HepG2 (cell line): Measurements from ENCODE around the gene PARP11. TPM values are rescaled to one million over a fixed set of nuclear protein-coding genes. Genes with fewer than 3 reads are reported as not detected.
"Not testable (repeated sequence)": the region's sequence is repeated elsewhere in the genome, so short reads cannot be mapped to it uniquely, and the experiment has no call there.

ENCODE experiments used
- ATAC-seq: fragments of 200-7000 bp; cut with Tn5 transposase; 3 replicates; pipeline ENCODE4 v1.9.1; 2020; ENCODE audit warnings: mild to moderate bottlenecking, moderate library complexity
- BruUV-seq: library from RNA; stranded (reverse); fragments of 400-500 nt; replicated peaks from 2 replicates; lab custom pipeline; 2021; lab: Mats Ljungman, UMichigan
- CTCF ChIA-PET: fragments of 300-600 bp; formaldehyde crosslinking; extraction: SDS; loops from one replicate; lab custom pipeline; 2021; ENCODE audit warnings: low total read pairs, inconsistent platforms, low intra/inter-chr PET ratio; lab: Yijun Ruan, JAX
- POLR2A ChIA-PET: fragments of 350-600 bp; sonication (Branson Sonifier 250); formaldehyde crosslinking; loops from one replicate; lab custom pipeline; 2020; ENCODE audit warnings: antibody characterized with exemption, inconsistent platforms; lab: Yijun Ruan, JAX
- DNase-seq: peaks from one replicate; pipeline ENCODE4 v3.0.0-alpha.2; 2015; ENCODE audit warnings: low spot score
- FAIRE-seq: peaks from 3 replicates; lab custom pipeline; 2011; peaks lifted over from hg19 to GRCh38; lab: Jason Lieb, UNC
- H2AFZ ChIP-seq: one replicate; pipeline ENCODE4 v1.6.1; 2011; ENCODE audit warnings: low read length, inconsistent platforms
- H3K27ac ChIP-seq: fragments of 300-600 bp; 3 replicates; pipeline ENCODE4 v1.8.0; 2011; ENCODE audit warnings: mixed run types, mild to moderate bottlenecking, mixed read lengths, low read length, inconsistent platforms; ENCODE audit not compliant: insufficient read depth; ENCODE audit errors: extremely low read length
- H3K27me3 ChIP-seq, 2 experiments: fragments of 200-600 bp in 1 of 2; 2 replicates in 1 of 2; 3 replicates in 1 of 2; pipeline versions ENCODE4 v1.6.0 to v1.8.0; 2011; ENCODE audit warnings: low read length in 2 of 2, mild to moderate bottlenecking in 2 of 2, moderate library complexity in 2 of 2, inconsistent platforms in 1 of 2; ENCODE audit not compliant: insufficient read depth in 2 of 2, control insufficient read depth in 1 of 2
- H3K36me3 ChIP-seq, 2 experiments: fragments of 200-600 bp in 1 of 2; replicated peaks in 1 of 2; 2 replicates in 1 of 2; 3 replicates in 1 of 2; pipeline versions ENCODE4 v1.5.1 to v1.8.0; 2011; ENCODE audit warnings: low read length in 2 of 2, inconsistent platforms in 1 of 2; ENCODE audit not compliant: insufficient read depth in 2 of 2, control insufficient read depth in 1 of 2
- H3K4me1 ChIP-seq: 2 replicates; pipeline ENCODE4 v1.5.1; 2012; ENCODE audit warnings: low read length, inconsistent platforms; ENCODE audit not compliant: insufficient read depth
- H3K4me2 ChIP-seq: 2 replicates; pipeline ENCODE4 v1.6.0; 2011; ENCODE audit warnings: low read depth, low read length, inconsistent platforms
- H3K4me3 ChIP-seq, 3 experiments: fragments of 200-600 bp in 1 of 3; sonication (generic), shearing (Covaris generic) in 1 of 3; replicated peaks in 1 of 3; 2 replicates each; pipeline ENCODE4 v1.5.1; 2011 to 2016; ENCODE audit warnings: low read length in 3 of 3, inconsistent platforms in 2 of 3, low read depth in 2 of 3, mild to moderate bottlenecking in 2 of 3, control low read depth in 1 of 3, mixed read lengths in 1 of 3; ENCODE audit not compliant: insufficient read depth in 1 of 3
- H3K79me2 ChIP-seq: one replicate; pipeline ENCODE4 v1.6.1; 2011; ENCODE audit warnings: low read length, inconsistent platforms; ENCODE audit not compliant: insufficient read depth
- H3K9ac ChIP-seq: 2 replicates; pipeline ENCODE4 v1.6.0; 2011; ENCODE audit warnings: mild to moderate bottlenecking, low read depth, low read length, inconsistent platforms; ENCODE audit not compliant: insufficient read depth
- H3K9me3 ChIP-seq: 2 replicates; pipeline ENCODE4 v1.5.1; 2012; ENCODE audit warnings: mild to moderate bottlenecking, low read length
- H4K20me1 ChIP-seq: 2 replicates; pipeline ENCODE4 v1.6.0; 2011; ENCODE audit warnings: inconsistent platforms, mild to moderate bottlenecking, low read length, moderate library complexity; ENCODE audit not compliant: insufficient read depth
- WGBS: methylation state at CpG from one replicate; pipeline ENCODE4 v1.1.6; 2017; ENCODE audit warnings: low lambda C conversion rate; 5-methylcytosine and 5-hydroxymethylcytosine counted together
- in situ Hi-C: cut with HindIII; loops from 2 replicates; pipeline ENCODE4 v1.10.0; 2017; ENCODE audit warnings: low pct_unique_long_range_greater_than_20kb; ENCODE audit not compliant: extremely low pct_ligation_motif_present
- intact Hi-C: fragments of 100-400 bp; cut with micrococcal nuclease; formaldehyde crosslinking; loops from one replicate; pipeline ENCODE4 v1.10.0; 2022; ENCODE audit not compliant: unreplicated experiment
- polyA plus RNA-seq, 8 experiments: library from polyadenylated mRNA; depleted of rRNA in 3 of 8; stranded (reverse) in 7 of 8; unstranded in 1 of 8; fragments of >200 nt; fragmentation: Illumina TruSeq in 4 of 8; extraction: Trizol in 4 of 8; gene quantifications; 2 replicates each; pipeline versions ENCODE4 v1.2.1 to v1.2.3, GENCODE V29; 2011 to 2016; ENCODE audit warnings: low read depth in 4 of 8, missing spikeins in 1 of 8, mixed read lengths in 1 of 8; ENCODE audit not compliant: insufficient read depth in 1 of 8
- total RNA-seq, 5 experiments: library from RNA; depleted of rRNA; stranded (reverse); fragments of >200 nt; fragmentation: Illumina TruSeq; extraction: Trizol; gene quantifications; 2 replicates each; pipeline ENCODE4 v1.2.3, GENCODE V29; 2016; ENCODE audit warnings: low read depth in 1 of 5

The PARP11 gene
- total and polyA plus RNA-seq, 2 of the 13 experiments (the other 11 are each of a cell fraction or from before 2014, with no cell fraction given), result 4.0 to 7.6 TPM

DNA sequence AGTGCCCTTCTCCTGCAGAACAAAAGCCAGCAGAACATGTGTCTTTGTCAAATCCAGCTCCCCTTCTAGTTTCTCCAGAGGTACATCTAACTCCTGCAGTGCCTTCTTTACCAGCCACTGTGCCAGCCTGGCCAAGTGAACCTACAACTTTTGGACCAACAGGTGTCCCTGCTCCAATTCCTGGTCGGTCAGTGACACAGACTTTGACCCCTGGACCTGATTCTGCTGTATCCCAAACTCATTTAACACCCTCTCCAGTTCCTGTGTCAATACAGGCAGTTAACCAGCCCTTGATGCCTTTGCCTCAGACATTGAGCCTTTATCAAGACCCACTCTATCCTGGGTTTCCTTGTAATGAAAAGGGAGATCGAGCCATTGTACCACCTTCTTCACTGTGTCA lies 32.4 kb downstream of the PARP11 start:
- H3K4me1 ChIP-seq, result peaks cover 11% of the 10 kb centered on the region; the same call in 1 of the 2 replicates
- H3K79me2 ChIP-seq, CTCF ChIA-PET, H3K27ac ChIP-seq, POLR2A ChIA-PET, H3K4me3 ChIP-seq, H2AFZ ChIP-seq, H4K20me1 ChIP-seq, H3K4me2 ChIP-seq, DNase-seq, FAIRE-seq, H3K36me3 ChIP-seq, in situ Hi-C loops, H3K9ac ChIP-seq, BruUV-seq, H3K9me3 ChIP-seq, H3K27me3 ChIP-seq, ATAC-seq, intact Hi-C loops: not testable (repeated sequence)
- 49% methylated on average over 2 of the region's 2 CpGs for WGBS

GRCh38 chr12:3839745-3840144 lies 33.5 kb downstream of the PARP11 start:
- H4K20me1 ChIP-seq, H3K79me2 ChIP-seq, FAIRE-seq, intact Hi-C loops, H3K36me3 ChIP-seq, BruUV-seq, POLR2A ChIA-PET, DNase-seq, H3K9me3 ChIP-seq, ATAC-seq, H3K27ac ChIP-seq, H3K27me3 ChIP-seq, in situ Hi-C loops, H3K9ac ChIP-seq, H2AFZ ChIP-seq, H3K4me3 ChIP-seq, H3K4me2 ChIP-seq, CTCF ChIA-PET: not testable (repeated sequence)
- H3K4me1 ChIP-seq, result peaks cover 21% of the 10 kb centered on the region
- WGBS, result 76% methylated on average over 4 of the region's 4 CpGs

DNA sequence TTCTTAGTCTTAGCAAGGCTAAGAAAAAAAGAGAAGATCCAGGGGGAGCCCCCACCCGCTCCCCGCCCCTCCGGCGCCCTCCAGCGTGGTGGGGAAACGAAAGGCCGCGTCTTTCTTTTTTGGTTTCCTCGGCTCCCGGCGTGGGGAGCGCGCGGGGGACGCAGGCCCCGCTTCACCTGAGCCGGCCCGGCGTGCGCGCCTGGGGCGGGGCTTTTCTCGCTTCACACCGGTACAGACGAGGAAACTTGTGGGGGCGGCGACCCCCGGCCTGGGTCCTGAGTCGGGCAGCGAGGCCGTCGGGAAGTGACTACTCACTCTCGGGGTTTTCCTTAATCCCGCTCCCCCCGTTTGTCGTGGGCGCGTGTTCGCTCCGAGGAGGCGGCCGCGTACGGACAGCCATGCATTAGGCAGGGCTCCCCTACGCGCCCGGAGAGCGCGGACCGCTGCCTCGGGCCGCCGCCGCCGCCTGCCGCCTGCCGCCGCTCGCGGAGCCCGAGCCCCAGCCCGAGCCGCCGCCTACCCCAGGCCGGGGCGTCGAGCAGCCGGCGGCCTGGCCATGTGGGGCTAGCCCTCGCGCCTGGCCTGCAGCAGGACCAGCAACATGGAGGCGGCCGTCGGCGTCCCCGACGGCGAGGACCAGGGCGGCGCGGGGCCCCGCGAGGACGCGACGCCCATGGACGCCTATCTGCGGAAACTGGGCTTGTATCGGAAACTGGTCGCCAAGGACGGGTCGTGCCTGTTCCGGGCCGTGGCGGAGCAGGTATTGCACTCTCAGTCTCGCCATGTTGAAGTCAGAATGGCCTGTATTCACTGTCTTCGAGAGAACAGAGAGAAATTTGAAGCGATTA lies 34.3 kb downstream of the PARP11 start:
- intact Hi-C loops, H3K4me3 ChIP-seq, FAIRE-seq, H4K20me1 ChIP-seq, H3K36me3 ChIP-seq, H3K79me2 ChIP-seq, H3K27me3 ChIP-seq, H2AFZ ChIP-seq, CTCF ChIA-PET, POLR2A ChIA-PET, H3K4me2 ChIP-seq, DNase-seq, H3K27ac ChIP-seq, ATAC-seq, in situ Hi-C loops, H3K9me3 ChIP-seq, H3K9ac ChIP-seq, BruUV-seq: not testable (repeated sequence)
- WGBS, result 98% methylated on average over 95 of the region's 98 CpGs
- H3K4me1 ChIP-seq, result peaks cover 28% of the 10 kb centered on the region
